LNCAP (cell line): ENCODE data around the gene RBM42.

ENCODE experiments used
- TF ChIP-seq, protein P1 (sequence below): fragments of 450-650 bp; IDR thresholded peaks from 2 replicates; pipeline ENCODE4 v1.5.1; 2017; ENCODE audit warnings: mild to moderate bottlenecking

Gene RBM42

DNA sequence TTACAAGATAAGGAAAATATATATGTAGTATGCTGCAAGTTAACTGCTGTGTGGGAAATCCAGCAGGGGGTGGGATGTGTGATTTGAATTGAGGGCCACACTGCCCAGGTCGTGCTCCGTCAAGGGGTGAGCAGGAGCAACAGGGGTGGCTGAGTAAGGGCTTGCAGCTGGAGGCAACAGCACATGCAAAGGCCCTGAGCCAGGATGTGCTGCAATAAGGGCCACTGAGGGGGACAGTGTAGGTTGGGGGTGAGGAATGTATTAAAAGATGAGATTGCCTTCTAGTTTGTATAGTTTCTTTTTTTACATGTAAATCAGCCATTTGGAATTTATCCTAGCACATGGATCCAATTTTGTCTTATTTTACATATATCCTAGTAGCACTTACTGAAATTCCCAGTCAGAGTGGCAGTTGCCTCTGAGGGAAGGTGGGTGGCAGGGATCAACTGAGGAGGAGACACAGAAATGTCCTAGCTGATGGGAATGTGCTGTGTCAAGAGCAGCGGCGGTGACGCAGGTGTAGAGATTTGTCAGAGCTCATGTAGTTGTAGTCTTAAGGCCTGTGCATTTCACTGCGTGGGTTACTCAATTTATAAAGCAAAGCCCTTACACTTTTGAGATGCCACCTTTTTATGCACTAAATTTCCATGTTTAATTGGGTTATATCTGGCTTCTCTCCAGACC is 5.4 kb upstream of the RBM42 start:
- TF ChIP-seq, protein P1, sequence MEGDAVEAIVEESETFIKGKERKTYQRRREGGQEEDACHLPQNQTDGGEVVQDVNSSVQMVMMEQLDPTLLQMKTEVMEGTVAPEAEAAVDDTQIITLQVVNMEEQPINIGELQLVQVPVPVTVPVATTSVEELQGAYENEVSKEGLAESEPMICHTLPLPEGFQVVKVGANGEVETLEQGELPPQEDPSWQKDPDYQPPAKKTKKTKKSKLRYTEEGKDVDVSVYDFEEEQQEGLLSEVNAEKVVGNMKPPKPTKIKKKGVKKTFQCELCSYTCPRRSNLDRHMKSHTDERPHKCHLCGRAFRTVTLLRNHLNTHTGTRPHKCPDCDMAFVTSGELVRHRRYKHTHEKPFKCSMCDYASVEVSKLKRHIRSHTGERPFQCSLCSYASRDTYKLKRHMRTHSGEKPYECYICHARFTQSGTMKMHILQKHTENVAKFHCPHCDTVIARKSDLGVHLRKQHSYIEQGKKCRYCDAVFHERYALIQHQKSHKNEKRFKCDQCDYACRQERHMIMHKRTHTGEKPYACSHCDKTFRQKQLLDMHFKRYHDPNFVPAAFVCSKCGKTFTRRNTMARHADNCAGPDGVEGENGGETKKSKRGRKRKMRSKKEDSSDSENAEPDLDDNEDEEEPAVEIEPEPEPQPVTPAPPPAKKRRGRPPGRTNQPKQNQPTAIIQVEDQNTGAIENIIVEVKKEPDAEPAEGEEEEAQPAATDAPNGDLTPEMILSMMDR: no peak

DNA sequence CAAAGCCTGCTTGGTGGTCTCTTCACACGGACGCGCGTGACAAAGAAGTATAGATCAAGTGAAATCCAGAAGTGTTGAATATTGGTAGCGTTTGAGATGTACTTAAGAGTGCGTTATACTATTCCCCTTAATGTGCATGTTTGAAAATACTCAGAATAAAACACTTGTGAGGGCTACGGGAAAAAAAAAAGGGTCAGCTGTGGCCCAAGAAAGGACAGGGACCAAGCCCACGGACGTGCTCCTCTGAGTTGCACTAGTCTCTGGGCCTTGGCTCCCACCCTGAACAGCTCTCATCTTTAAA is 622 bp upstream of the RBM42 start:
- TF ChIP-seq, protein P1: no peak

DNA sequence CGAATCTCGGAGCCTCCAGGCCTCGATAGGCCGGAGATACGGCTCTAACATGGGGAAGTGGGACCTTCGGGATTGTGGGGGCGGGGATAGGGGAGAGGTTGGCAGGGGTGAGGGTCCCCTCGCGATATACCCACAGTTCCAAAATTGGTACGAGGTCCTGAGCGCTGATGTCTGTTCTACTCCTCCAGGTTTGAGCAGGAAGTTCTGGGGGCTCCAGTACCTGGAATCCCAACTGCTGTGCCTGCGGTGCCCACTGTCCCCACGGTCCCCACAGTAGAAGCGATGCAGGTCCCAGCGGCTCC is 447 bp downstream of the RBM42 start:
- TF ChIP-seq, protein P1: no peak

DNA sequence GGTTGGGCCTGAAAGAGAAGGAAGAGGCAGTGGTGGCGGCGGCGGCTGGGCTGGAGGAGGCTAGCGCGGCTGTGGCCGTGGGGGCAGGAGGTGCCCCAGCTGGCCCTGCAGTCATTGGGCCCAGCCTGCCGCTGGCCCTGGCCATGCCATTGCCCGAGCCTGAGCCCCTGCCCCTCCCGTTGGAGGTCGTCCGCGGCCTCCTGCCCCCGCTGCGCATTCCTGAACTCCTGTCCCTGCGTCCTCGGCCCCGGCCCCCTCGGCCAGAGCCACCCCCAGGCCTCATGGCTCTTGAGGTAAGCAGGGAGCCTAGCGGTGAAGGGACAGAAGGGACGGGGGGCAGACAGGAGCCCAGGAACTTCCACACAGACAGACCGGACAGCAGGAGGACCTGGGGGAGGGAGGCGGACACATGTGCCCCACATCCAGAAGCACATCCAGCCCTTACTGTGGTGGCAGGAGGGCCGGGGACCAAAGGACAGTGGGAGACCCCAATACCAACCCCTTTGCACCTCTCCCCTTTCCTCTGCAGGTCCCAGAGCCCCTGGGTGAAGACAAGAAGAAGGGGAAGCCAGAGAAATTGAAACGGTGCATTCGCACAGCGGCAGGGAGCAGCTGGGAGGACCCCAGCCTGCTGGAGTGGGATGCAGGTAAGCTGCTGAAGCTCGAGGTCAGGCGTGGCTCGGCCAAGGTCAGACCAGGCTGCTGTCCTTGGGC is 5.0 kb downstream of the RBM42 start:
- TF ChIP-seq, protein P1: no peak

DNA sequence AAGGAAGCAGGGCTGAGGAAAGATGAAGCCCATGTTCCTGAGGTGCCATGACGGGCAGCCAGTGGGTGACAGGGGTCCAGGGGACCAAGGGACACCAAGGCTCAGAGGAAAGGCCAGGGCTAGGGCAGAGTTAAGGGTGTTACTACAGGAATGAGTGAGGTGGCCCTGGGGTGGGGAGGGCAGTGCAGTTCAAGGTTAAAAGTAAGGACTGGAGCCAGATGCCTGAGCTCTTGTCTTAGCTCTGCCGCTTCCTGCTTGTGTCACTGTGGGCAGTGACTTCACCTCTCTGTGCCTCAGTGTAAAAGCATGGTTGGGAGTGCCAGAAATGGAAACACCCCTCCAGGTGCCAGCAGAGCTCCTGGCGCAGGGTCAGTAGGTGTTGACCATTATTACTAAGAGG is 7.8 kb downstream of the RBM42 start:
- TF ChIP-seq, protein P1: no peak

DNA sequence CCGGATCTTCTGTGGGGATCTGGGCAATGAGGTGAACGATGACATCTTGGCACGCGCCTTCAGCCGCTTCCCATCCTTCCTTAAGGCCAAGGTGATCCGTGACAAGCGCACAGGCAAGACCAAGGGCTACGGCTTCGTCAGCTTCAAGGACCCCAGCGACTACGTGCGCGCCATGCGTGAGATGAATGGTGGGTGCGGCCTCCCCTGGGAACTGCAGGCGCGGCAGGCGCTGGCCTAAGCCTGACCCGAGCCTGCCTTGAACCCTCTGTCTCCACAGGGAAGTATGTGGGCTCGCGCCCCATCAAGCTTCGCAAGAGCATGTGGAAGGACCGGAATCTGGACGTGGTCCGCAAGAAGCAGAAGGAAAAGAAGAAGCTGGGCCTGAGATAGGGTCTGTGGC is 8.3 kb downstream of the RBM42 start:
- TF ChIP-seq, protein P1: no peak

DNA sequence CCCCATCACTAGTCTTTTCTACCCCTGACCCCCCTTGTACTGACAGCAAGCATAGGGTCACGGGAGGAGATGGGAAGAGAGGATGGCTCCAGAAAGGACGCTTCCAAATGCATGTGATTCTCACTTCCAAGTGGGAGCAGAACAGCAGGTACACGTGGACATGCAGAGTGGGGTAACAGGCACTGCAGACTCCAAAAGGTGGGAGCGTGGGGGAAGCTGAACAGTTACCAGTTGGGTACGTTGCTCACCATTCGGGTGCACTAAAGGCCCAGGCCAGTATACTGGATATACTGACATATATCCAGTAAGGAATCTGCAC is 10.4 kb downstream of the RBM42 start:
- TF ChIP-seq, protein P1: no peak

DNA sequence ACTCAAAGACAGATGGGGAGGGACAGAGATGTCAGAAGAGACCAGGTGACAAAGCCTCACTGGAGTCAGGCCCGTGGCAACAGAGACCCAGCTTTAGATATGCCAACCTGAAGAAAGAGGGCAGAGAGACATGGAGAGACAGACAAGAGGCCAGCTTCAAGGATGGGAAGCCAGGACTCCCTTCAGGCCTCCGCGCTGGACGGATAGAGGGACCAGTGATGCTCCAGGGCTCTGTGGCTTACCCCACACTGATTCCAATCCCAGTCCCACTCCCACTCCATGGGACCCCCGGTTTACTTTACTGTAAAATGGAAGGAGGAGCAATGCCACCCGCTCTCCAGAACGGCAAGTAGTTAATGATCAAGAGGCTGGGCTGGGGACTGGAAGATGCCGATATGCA is 11.0 kb downstream of the RBM42 start:
- TF ChIP-seq, protein P1: no peak
